Liver (tissue), 9 donors: ENCODE measurements around the gene MLX. TPM values are rescaled to one million over a fixed set of nuclear protein-coding genes. Genes with fewer than 3 reads are reported as not detected.

Source experiments
- DNase-seq: peaks from one replicate; pipeline ENCODE4 v3.0.0-alpha.2; 2017; ENCODE audit warnings: low spot score
- H3K27ac ChIP-seq, 2 donors: one replicate each; pipeline ENCODE4 v1.7.0; 2013; ENCODE audit warnings: inconsistent platforms in 2 of 2, low read length in 2 of 2, control low read depth in 1 of 2, low read depth in 1 of 2, mild to moderate bottlenecking in 1 of 2
- H3K27me3 ChIP-seq, 4 donors: one replicate each; pipeline versions ENCODE4 v1.6.1 to v1.7.0; 2013; ENCODE audit warnings: low read length in 3 of 4, inconsistent platforms in 1 of 4, mild to moderate bottlenecking in 1 of 4, moderate library complexity in 1 of 4; ENCODE audit not compliant: control insufficient read depth in 4 of 4, insufficient read depth in 4 of 4
- H3K36me3 ChIP-seq, 4 donors: one replicate each; pipeline versions ENCODE4 v1.6.1 to v1.7.0; 2013; ENCODE audit warnings: low read length in 3 of 4, mild to moderate bottlenecking in 3 of 4, low read depth in 1 of 4, moderate library complexity in 1 of 4; ENCODE audit not compliant: control insufficient read depth in 4 of 4, insufficient read depth in 3 of 4
- H3K4me1 ChIP-seq, 4 donors: one replicate each; pipeline versions ENCODE4 v1.6.1 to v1.7.0; 2013; ENCODE audit warnings: low read length in 3 of 4, mild to moderate bottlenecking in 3 of 4, moderate library complexity in 1 of 4; ENCODE audit not compliant: control insufficient read depth in 4 of 4, insufficient read depth in 4 of 4
- H3K4me3 ChIP-seq, 3 donors: one replicate each; pipeline versions ENCODE4 v1.6.1 to v1.7.0; 2013; ENCODE audit warnings: low read length in 3 of 3, control low read depth in 1 of 3, low read depth in 1 of 3, mild to moderate bottlenecking in 1 of 3
- H3K9ac ChIP-seq, 2 donors: one replicate each; pipeline ENCODE4 v1.7.0; 2013; ENCODE audit warnings: low read length in 2 of 2, mild to moderate bottlenecking in 2 of 2, moderate library complexity in 2 of 2, control low read depth in 1 of 2, low read depth in 1 of 2
- H3K9me3 ChIP-seq, 4 donors: one replicate each; pipeline versions ENCODE4 v1.6.1 to v1.7.0; 2013; ENCODE audit warnings: low read length in 3 of 4; ENCODE audit not compliant: control insufficient read depth in 4 of 4
- EGR1 ChIP-seq, 2 donors: IDR thresholded peaks; 2 replicates each; pipeline ENCODE4 v1.6.1; 2016 to 2018; ENCODE audit warnings: antibody characterized with exemption in 2 of 2, low read depth in 2 of 2
- FOXA1 ChIP-seq: IDR thresholded peaks from 2 replicates; pipeline ENCODE4 v1.6.1; 2016; ENCODE audit warnings: antibody characterized with exemption
- FOXA2 ChIP-seq: IDR thresholded peaks from 2 replicates; pipeline ENCODE4 v1.6.1; 2016; ENCODE audit warnings: antibody characterized with exemption
- GABPA ChIP-seq, 2 donors: IDR thresholded peaks in 1 of 2; conservative IDR thresholded peaks in 1 of 2; 2 replicates each; pipeline ENCODE4 v1.6.1; 2016; ENCODE audit warnings: antibody characterized with exemption in 2 of 2, mild to moderate bottlenecking in 1 of 2, moderate library complexity in 1 of 2
- HNF4A ChIP-seq, 2 donors: conservative IDR thresholded peaks; 2 replicates each; pipeline ENCODE4 v1.6.1; 2016; ENCODE audit warnings: antibody characterized with exemption in 2 of 2, mild to moderate bottlenecking in 2 of 2
- HNF4G ChIP-seq: IDR thresholded peaks from 2 replicates; pipeline ENCODE4 v1.6.1; 2016; ENCODE audit warnings: antibody characterized with exemption
- JUND ChIP-seq, 2 donors: IDR thresholded peaks; 2 replicates each; pipeline ENCODE4 v1.6.1; 2016; ENCODE audit warnings: antibody characterized with exemption in 2 of 2
- NR2F2 ChIP-seq: IDR thresholded peaks from 2 replicates; pipeline ENCODE4 v1.6.1; 2016; ENCODE audit warnings: antibody characterized with exemption
- RAD21 ChIP-seq, 2 donors: IDR thresholded peaks; 2 replicates each; pipeline ENCODE4 v1.6.1; 2016; ENCODE audit warnings: antibody characterized with exemption in 2 of 2, mild to moderate bottlenecking in 2 of 2
- RXRA ChIP-seq, 2 donors: IDR thresholded peaks; 2 replicates each; pipeline ENCODE4 v1.6.1; 2017 to 2018; ENCODE audit warnings: antibody characterized with exemption in 2 of 2, mild to moderate bottlenecking in 1 of 2
- SP1 ChIP-seq: IDR thresholded peaks from 2 replicates; pipeline ENCODE4 v1.6.1; 2018; ENCODE audit warnings: antibody characterized with exemption, mild to moderate bottlenecking
- TAF1 ChIP-seq: conservative IDR thresholded peaks from 2 replicates; pipeline ENCODE4 v1.6.1; 2016; ENCODE audit warnings: antibody characterized with exemption, mild to moderate bottlenecking
- YY1 ChIP-seq: IDR thresholded peaks from 2 replicates; pipeline ENCODE4 v1.6.1; 2016; ENCODE audit warnings: antibody characterized with exemption, mild to moderate bottlenecking
- WGBS: extraction: QIAGEN DNeasy Blood & Tissue Kit; methylation state at CpG from one replicate; pipeline ENCODE4 v1.1.7; 2013; 5-methylcytosine and 5-hydroxymethylcytosine counted together
- polyA plus RNA-seq, 2 donors: library from polyadenylated mRNA; stranded (reverse) in 1 of 2; unstranded in 1 of 2; fragments of 200-250 nt in 1 of 2; fragments of >200 nt in 1 of 2; fragmentation: Nextera tagmentation in 1 of 2; extraction: Ambion mirVana in 1 of 2; gene quantifications; one replicate each; pipeline versions ENCODE4 v1.2.1 to v1.2.3, GENCODE V29; 2013 to 2015
- total RNA-seq, 2 donors: library from RNA; depleted of rRNA; stranded (reverse); fragments of >200 nt; gene quantifications; one replicate each; pipeline ENCODE4 v1.2.3, GENCODE V29; 2014
- TF ChIP-seq, protein P1 (sequence below): IDR thresholded peaks from 2 replicates; pipeline ENCODE4 v1.6.1; 2016; ENCODE audit warnings: antibody characterized with exemption, mild to moderate bottlenecking
- TF ChIP-seq, protein P2 (sequence below): IDR thresholded peaks from 2 replicates; pipeline ENCODE4 v1.6.1; 2016; ENCODE audit warnings: antibody characterized with exemption
- TF ChIP-seq, protein P3 (sequence below): IDR thresholded peaks from 2 replicates; pipeline ENCODE4 v1.6.1; 2016; ENCODE audit warnings: antibody characterized with exemption
- TF ChIP-seq, protein P4 (sequence below): fragments of 150-350 bp; IDR thresholded peaks from 2 replicates; pipeline ENCODE4 v1.5.1; 2017; ENCODE audit warnings: improper control_type of control experiment, low read depth, low read length; ENCODE audit not compliant: missing input control
- TF ChIP-seq, protein P5 (sequence below): IDR thresholded peaks from 2 replicates; pipeline ENCODE4 v1.6.1; 2016; ENCODE audit warnings: antibody characterized with exemption
- donor health status: healthy.
- donor health status: healthy.
- donor health status: healthy.
- donor health status: healthy.
- donor health status: healthy.

Gene MLX
- total and polyA plus RNA-seq, 4 donors, result 19.4 to 40.0 (median 32.1) TPM

DNA sequence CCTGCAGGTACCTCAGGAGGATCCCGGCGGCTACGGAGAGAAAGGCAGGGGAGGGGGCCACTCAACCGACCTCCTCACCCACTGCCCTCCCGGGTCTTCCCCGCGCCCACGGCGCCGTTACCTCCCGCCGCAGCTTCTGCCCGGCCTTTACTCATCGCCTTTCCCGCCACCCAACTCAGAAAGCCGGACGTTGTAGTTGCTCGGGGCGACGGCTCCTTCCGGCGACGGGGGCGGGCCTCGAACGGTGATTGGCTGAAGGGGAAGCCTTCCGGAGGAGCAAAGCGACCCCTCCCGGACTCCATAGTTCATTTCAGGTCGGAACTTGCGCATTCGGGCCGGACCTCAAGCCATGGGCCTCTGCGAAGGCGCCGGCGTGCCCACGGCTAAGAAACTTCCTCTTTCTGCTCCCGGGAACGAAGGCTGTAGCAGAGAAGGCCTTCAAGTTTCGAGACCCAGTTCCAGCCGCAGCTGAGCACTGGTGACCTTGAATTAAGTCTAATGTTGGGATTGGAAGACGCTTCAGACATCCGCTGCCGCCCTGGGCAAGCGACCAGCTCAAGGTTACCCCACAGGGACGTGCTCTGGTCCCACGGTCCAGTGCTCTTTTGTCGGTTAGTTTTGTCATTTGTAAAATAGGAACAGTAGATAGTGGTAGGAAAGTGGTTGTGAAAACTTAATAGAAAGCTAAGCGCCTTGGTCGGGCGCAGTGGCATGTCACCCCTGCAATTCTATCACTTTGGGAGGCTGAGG lies 10.8 kb downstream of the MLX start, which contains the start of gene PSMC3IP:
PSMC3IP (minus strand) TSS at position 198 of the 750 bp plus-strand sequence; CDS start at position 155, 43 bp downstream.
- H3K27me3 ChIP-seq, result no peaks in the 10 kb centered on the region
- peaks cover 3 to 19% (median 13%) of the 10 kb centered on the region in 4 donors for H3K4me1 ChIP-seq
- H3K9me3 ChIP-seq, result no peaks in the 10 kb centered on the region
- peak; percentile 91 to 97 for TF ChIP-seq RXRA (IDR thresholded peaks at IDR 0.05)
- peak; percentile 78 for TF ChIP-seq SP1
- no peak for TF ChIP-seq HNF4G
- TF ChIP-seq EGR1 (IDR thresholded peaks at IDR 0.05; ENCODE audit: low read depth in 2 of 2), result peak; percentile 80 to 85
- no peak for TF ChIP-seq FOXA1
- peak; percentile 28 to 38 for TF ChIP-seq HNF4A (conservative IDR thresholded peaks at IDR 0.05)
- TF ChIP-seq, protein P1, sequence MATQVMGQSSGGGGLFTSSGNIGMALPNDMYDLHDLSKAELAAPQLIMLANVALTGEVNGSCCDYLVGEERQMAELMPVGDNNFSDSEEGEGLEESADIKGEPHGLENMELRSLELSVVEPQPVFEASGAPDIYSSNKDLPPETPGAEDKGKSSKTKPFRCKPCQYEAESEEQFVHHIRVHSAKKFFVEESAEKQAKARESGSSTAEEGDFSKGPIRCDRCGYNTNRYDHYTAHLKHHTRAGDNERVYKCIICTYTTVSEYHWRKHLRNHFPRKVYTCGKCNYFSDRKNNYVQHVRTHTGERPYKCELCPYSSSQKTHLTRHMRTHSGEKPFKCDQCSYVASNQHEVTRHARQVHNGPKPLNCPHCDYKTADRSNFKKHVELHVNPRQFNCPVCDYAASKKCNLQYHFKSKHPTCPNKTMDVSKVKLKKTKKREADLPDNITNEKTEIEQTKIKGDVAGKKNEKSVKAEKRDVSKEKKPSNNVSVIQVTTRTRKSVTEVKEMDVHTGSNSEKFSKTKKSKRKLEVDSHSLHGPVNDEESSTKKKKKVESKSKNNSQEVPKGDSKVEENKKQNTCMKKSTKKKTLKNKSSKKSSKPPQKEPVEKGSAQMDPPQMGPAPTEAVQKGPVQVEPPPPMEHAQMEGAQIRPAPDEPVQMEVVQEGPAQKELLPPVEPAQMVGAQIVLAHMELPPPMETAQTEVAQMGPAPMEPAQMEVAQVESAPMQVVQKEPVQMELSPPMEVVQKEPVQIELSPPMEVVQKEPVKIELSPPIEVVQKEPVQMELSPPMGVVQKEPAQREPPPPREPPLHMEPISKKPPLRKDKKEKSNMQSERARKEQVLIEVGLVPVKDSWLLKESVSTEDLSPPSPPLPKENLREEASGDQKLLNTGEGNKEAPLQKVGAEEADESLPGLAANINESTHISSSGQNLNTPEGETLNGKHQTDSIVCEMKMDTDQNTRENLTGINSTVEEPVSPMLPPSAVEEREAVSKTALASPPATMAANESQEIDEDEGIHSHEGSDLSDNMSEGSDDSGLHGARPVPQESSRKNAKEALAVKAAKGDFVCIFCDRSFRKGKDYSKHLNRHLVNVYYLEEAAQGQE, result no peak
- peak; percentile 55 for TF ChIP-seq NR2F2
- TF ChIP-seq GABPA (IDR thresholded peaks at IDR 0.05 in 1 of 2, conservative IDR thresholded peaks at IDR 0.05 in 1 of 2), result peak; percentile 83 to 97
- TF ChIP-seq, protein P2, sequence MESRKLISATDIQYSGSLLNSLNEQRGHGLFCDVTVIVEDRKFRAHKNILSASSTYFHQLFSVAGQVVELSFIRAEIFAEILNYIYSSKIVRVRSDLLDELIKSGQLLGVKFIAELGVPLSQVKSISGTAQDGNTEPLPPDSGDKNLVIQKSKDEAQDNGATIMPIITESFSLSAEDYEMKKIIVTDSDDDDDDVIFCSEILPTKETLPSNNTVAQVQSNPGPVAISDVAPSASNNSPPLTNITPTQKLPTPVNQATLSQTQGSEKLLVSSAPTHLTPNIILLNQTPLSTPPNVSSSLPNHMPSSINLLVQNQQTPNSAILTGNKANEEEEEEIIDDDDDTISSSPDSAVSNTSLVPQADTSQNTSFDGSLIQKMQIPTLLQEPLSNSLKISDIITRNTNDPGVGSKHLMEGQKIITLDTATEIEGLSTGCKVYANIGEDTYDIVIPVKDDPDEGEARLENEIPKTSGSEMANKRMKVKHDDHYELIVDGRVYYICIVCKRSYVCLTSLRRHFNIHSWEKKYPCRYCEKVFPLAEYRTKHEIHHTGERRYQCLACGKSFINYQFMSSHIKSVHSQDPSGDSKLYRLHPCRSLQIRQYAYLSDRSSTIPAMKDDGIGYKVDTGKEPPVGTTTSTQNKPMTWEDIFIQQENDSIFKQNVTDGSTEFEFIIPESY, result peak; percentile 92
- TF ChIP-seq FOXA2, result no peak
- TF ChIP-seq, protein P3, sequence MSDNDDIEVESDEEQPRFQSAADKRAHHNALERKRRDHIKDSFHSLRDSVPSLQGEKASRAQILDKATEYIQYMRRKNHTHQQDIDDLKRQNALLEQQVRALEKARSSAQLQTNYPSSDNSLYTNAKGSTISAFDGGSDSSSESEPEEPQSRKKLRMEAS, result peak; percentile 43
- TF ChIP-seq RAD21 (IDR thresholded peaks at IDR 0.05), result peak in 1 of 2 donors; percentile 52
- TF ChIP-seq, protein P4, sequence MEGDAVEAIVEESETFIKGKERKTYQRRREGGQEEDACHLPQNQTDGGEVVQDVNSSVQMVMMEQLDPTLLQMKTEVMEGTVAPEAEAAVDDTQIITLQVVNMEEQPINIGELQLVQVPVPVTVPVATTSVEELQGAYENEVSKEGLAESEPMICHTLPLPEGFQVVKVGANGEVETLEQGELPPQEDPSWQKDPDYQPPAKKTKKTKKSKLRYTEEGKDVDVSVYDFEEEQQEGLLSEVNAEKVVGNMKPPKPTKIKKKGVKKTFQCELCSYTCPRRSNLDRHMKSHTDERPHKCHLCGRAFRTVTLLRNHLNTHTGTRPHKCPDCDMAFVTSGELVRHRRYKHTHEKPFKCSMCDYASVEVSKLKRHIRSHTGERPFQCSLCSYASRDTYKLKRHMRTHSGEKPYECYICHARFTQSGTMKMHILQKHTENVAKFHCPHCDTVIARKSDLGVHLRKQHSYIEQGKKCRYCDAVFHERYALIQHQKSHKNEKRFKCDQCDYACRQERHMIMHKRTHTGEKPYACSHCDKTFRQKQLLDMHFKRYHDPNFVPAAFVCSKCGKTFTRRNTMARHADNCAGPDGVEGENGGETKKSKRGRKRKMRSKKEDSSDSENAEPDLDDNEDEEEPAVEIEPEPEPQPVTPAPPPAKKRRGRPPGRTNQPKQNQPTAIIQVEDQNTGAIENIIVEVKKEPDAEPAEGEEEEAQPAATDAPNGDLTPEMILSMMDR, result peak; percentile 22
- no peak for TF ChIP-seq TAF1
- TF ChIP-seq YY1, result peak; percentile 78
- TF ChIP-seq JUND (IDR thresholded peaks at IDR 0.05), result peak in 1 of 2 donors; percentile 49
- TF ChIP-seq, protein P5, sequence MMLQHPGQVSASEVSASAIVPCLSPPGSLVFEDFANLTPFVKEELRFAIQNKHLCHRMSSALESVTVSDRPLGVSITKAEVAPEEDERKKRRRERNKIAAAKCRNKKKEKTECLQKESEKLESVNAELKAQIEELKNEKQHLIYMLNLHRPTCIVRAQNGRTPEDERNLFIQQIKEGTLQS, result peak; percentile 23
- WGBS, result under 1% methylated on average over 52 of the region's 52 CpGs
- peak; percentile 94 for DNase-seq
- H3K27ac ChIP-seq, result peak within 1 kb of the TSS; percentile 85 to 89
- H3K36me3 ChIP-seq, result peaks cover 5 to 42% (median 28%) of the 10 kb centered on the region in 4 donors
- H3K9ac ChIP-seq, result peak within 1 kb of the TSS; percentile 89 to 97
- peak within 1 kb of the TSS; percentile 51 to 97 (median 78) for H3K4me3 ChIP-seq
